Stomach (tissue), 9 donors: ENCODE results near the gene ARL15. TPM values are rescaled to one million over a fixed set of nuclear protein-coding genes. Genes with fewer than 3 reads are reported as not detected.

Source experiments
- DNase-seq, 2 donors: peaks; one replicate each; pipeline versions ENCODE4 v3.0.0 to v3.0.0-alpha.2; 2013 to 2019
- H3K27ac ChIP-seq, 5 donors: fragments of 200-600 bp in 4 of 5; sonication (generic) in 4 of 5; one replicate each; pipeline ENCODE4 v1.5.1; 2013 to 2019; ENCODE audit warnings: mild to moderate bottlenecking in 1 of 5, moderate library complexity in 1 of 5
- H3K27me3 ChIP-seq, 3 donors: fragments of 200-600 bp; sonication (generic); one replicate each; pipeline ENCODE4 v1.5.1; 2017 to 2019; ENCODE audit warnings: mixed run types in 1 of 3
- H3K36me3 ChIP-seq, 4 donors: fragments of 200-600 bp; sonication (generic); 1 replicate in 3 of 4; 2 replicates in 1 of 4; pipeline ENCODE4 v1.5.1; 2016 to 2019
- H3K4me1 ChIP-seq, 4 donors: fragments of 200-600 bp; sonication (generic); one replicate each; pipeline ENCODE4 v1.5.1; 2016 to 2019
- H3K4me3 ChIP-seq, 4 donors: fragments of 200-600 bp; sonication (generic) in 3 of 4; one replicate each; pipeline ENCODE4 v1.5.1; 2016 to 2019; ENCODE audit warnings: mild to moderate bottlenecking in 1 of 4
- H3K9me3 ChIP-seq, 4 donors: fragments of 200-600 bp; sonication (generic); one replicate each; pipeline ENCODE4 v1.5.1; 2016 to 2019
- CTCF ChIP-seq, 7 experiments: fragments of 450-650 bp in 4 of 7; fragments of 200-600 bp in 3 of 7; sonication (generic) in 3 of 7; IDR thresholded peaks; one replicate each; pipeline ENCODE4 v1.5.1; 2016 to 2019; ENCODE audit warnings: antibody characterized with exemption in 7 of 7, control low read depth in 2 of 7, mild to moderate bottlenecking in 1 of 7
- EP300 ChIP-seq: sonication (generic); formaldehyde crosslinking; IDR thresholded peaks from one replicate; pipeline ENCODE4 v1.6.1; 2017; ENCODE audit warnings: antibody characterized with exemption
- POLR2A ChIP-seq, 4 donors: fragments of 450-650 bp; IDR thresholded peaks; one replicate each; pipeline ENCODE4 v1.6.1; 2016; ENCODE audit warnings: antibody characterized with exemption in 4 of 4, control low read depth in 2 of 4, mild to moderate bottlenecking in 1 of 4, moderate library complexity in 1 of 4
- POLR2AphosphoS5 ChIP-seq, 3 donors: sonication (generic); formaldehyde crosslinking; IDR thresholded peaks; one replicate each; pipeline ENCODE4 v1.6.1; 2016; ENCODE audit warnings: antibody characterized with exemption in 3 of 3
- WGBS, 5 donors: extraction: QIAGEN DNeasy Blood & Tissue Kit in 3 of 5; methylation state at CpG; one replicate each; pipeline versions ENCODE4 v1.1.5 to v1.1.7; 2013 to 2018; 5-methylcytosine and 5-hydroxymethylcytosine counted together
- intact Hi-C: fragments of 100-400 bp; cut with DNase I; formaldehyde crosslinking; loops from one replicate; pipeline ENCODE4 v1.15.1; 2023; ENCODE audit warnings: low total_unique reads
- polyA plus RNA-seq, 3 donors: library from polyadenylated mRNA; stranded (reverse); fragments of 200-250 nt; gene quantifications; one replicate each; pipeline ENCODE4 v1.2.3, GENCODE V29; 2013
- total RNA-seq, 5 donors: library from RNA; depleted of rRNA; stranded (reverse); fragments of >200 nt; gene quantifications; one replicate each; pipeline versions ENCODE4 v1.1.0 to v1.2.3, GENCODE V29; 2014 to 2016
- donor health status: healthy with polysubstance abuse.
- donor health status: Bipolar disorder and iron deficiency.
- donor health status: healthy.

ARL15 gene
- total and polyA plus RNA-seq, 8 donors: 1.7 to 72.7 (median 12.6) TPM

- H3K27me3 ChIP-seq: no peaks in the 10 kb centered on the region
- TF ChIP-seq CTCF (IDR thresholded peaks at IDR 0.05): no peak
- no peak for TF ChIP-seq EP300
- TF ChIP-seq POLR2AphosphoS5 (IDR thresholded peaks at IDR 0.05): no peak
- TF ChIP-seq POLR2A (IDR thresholded peaks at IDR 0.05): no peak
- intact Hi-C loops: no loop called here
- H3K9me3 ChIP-seq: no peaks in the 10 kb centered on the region
- H3K4me1 ChIP-seq: no peaks in the 10 kb centered on the region
- WGBS, 5 donors: 48 to 70% (median 61%) methylated on average over 4 of the region's 4 CpGs
- peaks cover 0 to 3% (median 0%) of the 10 kb centered on the region in 4 donors for H3K36me3 ChIP-seq
- no peak overlapping the region for H3K4me3 ChIP-seq
- DNase-seq: no peak
- peak overlapping the region in 3 of 5 donors; percentile 25 to 39 (median 39) for H3K27ac ChIP-seq
Measured at GRCh38 chr5:53891159-53891558, 419.2 kb downstream of the ARL15 start.

GRCh38 chr5:53890490-53890889 lies 419.9 kb downstream of the ARL15 start:
- DNase-seq: no peak
- WGBS, 5 donors: 84 to 92% (median 89%) methylated on average over 7 of the region's 7 CpGs
- Histone ChIP-seq H3K9me3 (no peaks in the 10 kb centered on the region), H3K36me3 (peaks cover 0 to 4% (median 0%) of the 10 kb centered on the region in 4 donors), H3K27me3 (no peaks in the 10 kb centered on the region), H3K27ac (peak overlapping the region in 2 of 5 donors; percentile 13 to 25), H3K4me1 (no peaks in the 10 kb centered on the region), H3K4me3 (no peak overlapping the region)
- intact Hi-C loops: no loop called here
- no peak for TF ChIP-seq POLR2A (IDR thresholded peaks at IDR 0.05)
- TF ChIP-seq POLR2AphosphoS5 (IDR thresholded peaks at IDR 0.05): no peak
- TF ChIP-seq EP300: no peak
- TF ChIP-seq CTCF (IDR thresholded peaks at IDR 0.05): no peak

- no peak overlapping the region for H3K27ac ChIP-seq
- no peak overlapping the region for H3K4me3 ChIP-seq
- H3K27me3 ChIP-seq: no peaks in the 10 kb centered on the region
- DNase-seq: no peak
- H3K36me3 ChIP-seq: peaks cover 0 to 4% (median 0%) of the 10 kb centered on the region in 4 donors
- no peaks in the 10 kb centered on the region for H3K9me3 ChIP-seq
- 67 to 85% (median 76%) methylated on average over 2 of the region's 2 CpGs for WGBS, 5 donors
- TF ChIP-seq POLR2AphosphoS5 (IDR thresholded peaks at IDR 0.05) (no peak), POLR2A (IDR thresholded peaks at IDR 0.05) (no peak), EP300 (no peak)
- no peaks in the 10 kb centered on the region for H3K4me1 ChIP-seq
- intact Hi-C loops: no loop called here
Measured at GRCh38 chr5:53884844-53885243, 425.5 kb downstream of the ARL15 start.

- Histone ChIP-seq H3K36me3 (peaks cover 0 to 4% (median 0%) of the 10 kb centered on the region in 4 donors), H3K4me3 (no peak overlapping the region), H3K9me3 (no peaks in the 10 kb centered on the region), H3K27me3 (no peaks in the 10 kb centered on the region), H3K27ac (no peak overlapping the region), H3K4me1 (no peaks in the 10 kb centered on the region)
- DNase-seq: peak in 1 of 2 donors; percentile 12
- intact Hi-C loops: no loop called here
- TF ChIP-seq POLR2A (IDR thresholded peaks at IDR 0.05) (no peak), CTCF (IDR thresholded peaks at IDR 0.05) (no peak), EP300 (no peak), POLR2AphosphoS5 (IDR thresholded peaks at IDR 0.05) (no peak)
- WGBS, 5 donors: 54 to 73% (median 71%) methylated on average over 14 of the region's 14 CpGs
Measured at GRCh38 chr5:53884417-53884816, 426.0 kb downstream of the ARL15 start.

GRCh38 chr5:53882676-53883031 lies 427.7 kb downstream of the ARL15 start:
- Histone ChIP-seq H3K9me3 (no peaks in the 10 kb centered on the region), H3K27ac (no peak overlapping the region), H3K4me1 (peaks cover 0 to under 1% (median 0%) of the 10 kb centered on the region in 4 donors), H3K27me3 (no peaks in the 10 kb centered on the region), H3K4me3 (no peak overlapping the region), H3K36me3 (peaks cover 0 to 4% (median 0%) of the 10 kb centered on the region in 4 donors)
- intact Hi-C loops: no loop called here
- no peak for TF ChIP-seq POLR2A (IDR thresholded peaks at IDR 0.05)
- no peak for TF ChIP-seq EP300
- TF ChIP-seq POLR2AphosphoS5 (IDR thresholded peaks at IDR 0.05): no peak
- TF ChIP-seq CTCF (IDR thresholded peaks at IDR 0.05): no peak
- no peak for DNase-seq
